GM18909 (cell line): Measurements from ENCODE around the gene KRT37.

ENCODE experiments used
- ATAC-seq: cut with Tn5 transposase; IDR thresholded peaks from one replicate; pipeline ENCODE4 v1.9.1; 2021; ENCODE audit warnings: mild to moderate bottlenecking; ENCODE audit not compliant: unreplicated experiment, poor library complexity

KRT37 gene

GRCh38 chr17:41424111-41424635 is at the start of gene KRT37:
Gene KRT37 (minus strand): TSS chr17:41424585. CDS start chr17:41424523, 62 bp downstream.
- no peak for ATAC-seq

- no peak for ATAC-seq
Measured at GRCh38 chr17:41468346-41468745, 44.0 kb upstream of the KRT37 start.

GRCh38 chr17:41467561-41467960 is 43.2 kb upstream of the KRT37 start:
- no peak for ATAC-seq

- no peak for ATAC-seq
Measured at GRCh38 chr17:41466988-41467387, 42.6 kb upstream of the KRT37 start, which contains the start of gene KRT32. Gene KRT32 (minus strand): TSS chr17:41467386. CDS start chr17:41467325, 61 bp downstream.

GRCh38 chr17:41464682-41465081 is 40.3 kb upstream of the KRT37 start:
- ATAC-seq: no peak

GRCh38 chr17:41464173-41464572 is 39.8 kb upstream of the KRT37 start:
- no peak for ATAC-seq

- ATAC-seq: no peak
Measured at GRCh38 chr17:41463746-41464145, 39.4 kb upstream of the KRT37 start.

GRCh38 chr17:41462705-41463104 is 38.3 kb upstream of the KRT37 start:
- no peak for ATAC-seq

GRCh38 chr17:41457676-41458075 is 33.3 kb upstream of the KRT37 start:
- no peak for ATAC-seq

- ATAC-seq: no peak
Measured at GRCh38 chr17:41456204-41456603, 31.8 kb upstream of the KRT37 start.

- no peak for ATAC-seq
Measured at GRCh38 chr17:41455236-41455635, 30.9 kb upstream of the KRT37 start.

GRCh38 chr17:41453066-41453465 is 28.7 kb upstream of the KRT37 start:
- ATAC-seq: no peak

- ATAC-seq: no peak
Measured at GRCh38 chr17:41452281-41452680, 27.9 kb upstream of the KRT37 start.

- no peak for ATAC-seq
Measured at GRCh38 chr17:41451154-41451728, 26.9 kb upstream of the KRT37 start.

- ATAC-seq: no peak
Measured at GRCh38 chr17:41449008-41449407, 24.6 kb upstream of the KRT37 start.

- no peak for ATAC-seq
Measured at GRCh38 chr17:41448506-41448905, 24.1 kb upstream of the KRT37 start.

- no peak for ATAC-seq
Measured at GRCh38 chr17:41446806-41447205, 22.4 kb upstream of the KRT37 start.

GRCh38 chr17:41444640-41445039 is 20.3 kb upstream of the KRT37 start:
- ATAC-seq: no peak

GRCh38 chr17:41444186-41444585 is 19.8 kb upstream of the KRT37 start:
- ATAC-seq: no peak

- ATAC-seq: no peak
Measured at GRCh38 chr17:41442739-41443138, 18.4 kb upstream of the KRT37 start.

- no peak for ATAC-seq
Measured at GRCh38 chr17:41440531-41441033, 16.2 kb upstream of the KRT37 start, which contains the start of gene KRT38. Gene KRT38 (minus strand): TSS chr17:41440983. CDS start chr17:41440921, 62 bp downstream.

- no peak for ATAC-seq
Measured at GRCh38 chr17:41439375-41439774, 15.0 kb upstream of the KRT37 start.
